ENCODE measurements around the gene CDK7. TPM values are rescaled to one million over a fixed set of nuclear protein-coding genes. Genes with fewer than 3 reads are reported as not detected.

CDK7 gene
- total RNA-seq, 1 donor = 50.8 TPM

DNA sequence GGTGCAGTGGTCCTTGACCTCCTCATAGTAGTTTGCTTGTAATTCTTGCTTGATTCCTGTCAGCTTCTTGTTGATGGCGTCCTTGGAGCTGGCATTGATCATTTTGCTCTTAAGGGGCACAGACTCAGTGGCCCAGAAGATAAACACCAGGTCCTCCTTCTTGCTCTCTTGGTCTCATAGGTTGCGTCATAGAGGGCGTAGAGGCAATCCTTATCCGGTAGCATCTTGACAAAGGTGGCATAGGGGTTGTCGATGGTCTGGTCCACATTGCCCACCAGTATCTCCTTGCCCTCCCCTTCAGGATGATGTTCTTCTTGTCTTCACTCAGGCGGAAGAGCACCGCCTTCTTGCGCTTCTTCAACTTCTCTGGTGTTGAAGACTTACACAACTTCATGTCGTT is 78.7 kb downstream of the CDK7 start:
- DNase-seq (ENCODE audit: low read depth) = no peak
- TF ChIP-seq, protein P1, sequence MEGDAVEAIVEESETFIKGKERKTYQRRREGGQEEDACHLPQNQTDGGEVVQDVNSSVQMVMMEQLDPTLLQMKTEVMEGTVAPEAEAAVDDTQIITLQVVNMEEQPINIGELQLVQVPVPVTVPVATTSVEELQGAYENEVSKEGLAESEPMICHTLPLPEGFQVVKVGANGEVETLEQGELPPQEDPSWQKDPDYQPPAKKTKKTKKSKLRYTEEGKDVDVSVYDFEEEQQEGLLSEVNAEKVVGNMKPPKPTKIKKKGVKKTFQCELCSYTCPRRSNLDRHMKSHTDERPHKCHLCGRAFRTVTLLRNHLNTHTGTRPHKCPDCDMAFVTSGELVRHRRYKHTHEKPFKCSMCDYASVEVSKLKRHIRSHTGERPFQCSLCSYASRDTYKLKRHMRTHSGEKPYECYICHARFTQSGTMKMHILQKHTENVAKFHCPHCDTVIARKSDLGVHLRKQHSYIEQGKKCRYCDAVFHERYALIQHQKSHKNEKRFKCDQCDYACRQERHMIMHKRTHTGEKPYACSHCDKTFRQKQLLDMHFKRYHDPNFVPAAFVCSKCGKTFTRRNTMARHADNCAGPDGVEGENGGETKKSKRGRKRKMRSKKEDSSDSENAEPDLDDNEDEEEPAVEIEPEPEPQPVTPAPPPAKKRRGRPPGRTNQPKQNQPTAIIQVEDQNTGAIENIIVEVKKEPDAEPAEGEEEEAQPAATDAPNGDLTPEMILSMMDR (IDR thresholded peaks at IDR 0.05; ENCODE audit: insufficient read depth, low read length) = no peak
- no peak overlapping the region for H3K4me3 ChIP-seq (ENCODE audit: low read depth, low read length)

DNA sequence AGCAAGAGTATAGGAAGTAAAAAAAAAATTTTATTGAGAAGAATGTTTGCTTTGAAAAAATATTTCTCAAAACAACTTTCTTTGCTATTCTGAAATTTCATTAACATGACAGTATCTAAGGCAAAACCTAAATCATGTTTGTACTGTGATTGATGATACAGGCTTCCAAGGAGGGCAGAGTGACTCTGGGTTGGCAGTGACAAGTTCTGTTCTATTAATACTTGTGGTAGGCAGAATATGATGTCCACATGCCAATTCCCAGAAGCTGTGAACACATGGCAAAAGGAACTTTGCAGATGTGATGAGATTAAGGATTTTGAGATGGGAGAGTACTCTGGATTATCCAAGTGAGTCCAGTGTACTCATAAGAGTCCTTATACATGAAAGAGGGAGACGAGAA is 81.3 kb downstream of the CDK7 start:
- DNase-seq (ENCODE audit: low read depth) = no peak
- H3K4me3 ChIP-seq (ENCODE audit: low read depth, low read length) = no peak overlapping the region

GRCh38 chr5:69317391-69317790 is 82.7 kb downstream of the CDK7 start:
- DNase-seq (ENCODE audit: low read depth) = no peak
- TF ChIP-seq, protein P1 (IDR thresholded peaks at IDR 0.05; ENCODE audit: insufficient read depth, low read length) = no peak
- H3K4me3 ChIP-seq (ENCODE audit: low read depth, low read length) = no peak overlapping the region

More for the DNA sequence above, 81.3 kb downstream of the CDK7 start:
- TF ChIP-seq, protein P1 (IDR thresholded peaks at IDR 0.05; ENCODE audit: insufficient read depth, low read length) = no peak

DNA sequence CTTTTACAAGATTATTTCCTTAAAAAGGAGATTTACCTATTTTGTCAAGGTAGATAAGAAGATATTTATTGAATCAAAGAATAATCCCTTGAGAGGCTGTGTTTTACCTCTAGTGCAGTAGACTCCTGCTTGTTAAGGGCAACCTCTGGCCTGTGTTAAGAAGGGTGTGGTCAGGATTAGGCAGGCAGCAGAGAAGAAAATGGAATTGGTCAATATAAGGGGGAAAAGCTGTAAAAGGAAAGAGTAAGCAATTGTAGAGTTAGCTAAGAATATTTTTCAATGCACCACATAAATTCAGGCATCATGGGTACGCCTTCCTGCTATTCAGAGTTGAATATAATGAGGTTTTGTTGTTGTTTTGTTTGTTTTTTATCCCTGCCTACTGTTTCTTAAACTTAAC is 91.7 kb downstream of the CDK7 start:
- no peak for DNase-seq (ENCODE audit: low read depth)
- TF ChIP-seq, protein P1 (IDR thresholded peaks at IDR 0.05; ENCODE audit: insufficient read depth, low read length) = no peak
- H3K4me3 ChIP-seq (ENCODE audit: low read depth, low read length) = no peak overlapping the region

Other genes with a start within 250 kb of the CDK7 start
- gene SLC30A5, start 140.9 kb upstream of the CDK7 start, total RNA-seq (ENCODE audit: low replicate concordance) = 28.5 and 52.8 TPM in 2 replicates
- 16.4 and 51.7 TPM in 2 replicates for gene CCNB1, start 67.7 kb upstream of the CDK7 start, total RNA-seq (ENCODE audit: low replicate concordance)
- 9.6 and 20.2 TPM in 2 replicates for gene CENPH, start 45.3 kb upstream of the CDK7 start, total RNA-seq (ENCODE audit: low replicate concordance)
- gene CCDC125, start 97.9 kb downstream of the CDK7 start, total RNA-seq (ENCODE audit: low replicate concordance) = 8.8 and 9.6 TPM in 2 replicates
- gene AK6, start 134.6 kb downstream of the CDK7 start, total RNA-seq (ENCODE audit: low replicate concordance) = 47.3 and 55.2 TPM in 2 replicates
- gene TAF9, start 134.6 kb downstream of the CDK7 start, total RNA-seq (ENCODE audit: low replicate concordance) = 29.3 and 86.2 TPM in 2 replicates
- gene RAD17, start 134.9 kb downstream of the CDK7 start, total RNA-seq (ENCODE audit: low replicate concordance) = 26.1 and 28.6 TPM in 2 replicates
- gene MARVELD2, start 180.2 kb downstream of the CDK7 start, total RNA-seq (ENCODE audit: low replicate concordance) = 0.63 and 0.65 TPM in 2 replicates